ENCODE measurements around the gene JPT2. TPM values are rescaled to one million over a fixed set of nuclear protein-coding genes. Genes with fewer than 3 reads are reported as not detected.
A peak's percentile ranks its signal among the peaks of the same experiment; 100 is the strongest.

The JPT2 gene
- total RNA-seq, 4 donors from 2014 or later: 22.6 to 59.2 (median 35.0) TPM

DNA sequence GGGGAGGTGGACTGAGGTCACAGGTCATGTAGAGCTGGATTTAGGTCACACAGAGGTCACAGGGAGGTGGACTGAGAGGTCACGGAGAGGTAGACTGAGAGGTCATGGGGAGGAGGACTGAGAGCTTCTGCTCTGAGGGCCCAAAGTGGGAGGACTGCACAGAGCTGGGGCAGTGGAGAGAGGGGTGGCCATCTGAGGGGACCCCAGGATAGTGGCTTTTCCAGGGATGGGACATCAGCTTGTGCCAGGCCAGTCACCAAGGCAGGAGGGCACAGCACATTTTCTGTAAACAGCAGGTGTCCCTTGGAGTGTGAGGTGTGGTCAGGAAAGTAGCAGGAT lies 26.1 kb upstream of the JPT2 start:
- Histone ChIP-seq H3K27me3 (no peaks in the 10 kb centered on the region), H3K4me3 (no peak overlapping the region), H3K27ac (no peak overlapping the region), H3K4me1 (peaks cover 14% of the 10 kb centered on the region), H3K9me3 (no peaks in the 10 kb centered on the region), H3K36me3 (peaks cover 49% of the 10 kb centered on the region)
- 100% methylated on average over 1 of the region's 1 CpG for WGBS
- TF ChIP-seq, protein P1, sequence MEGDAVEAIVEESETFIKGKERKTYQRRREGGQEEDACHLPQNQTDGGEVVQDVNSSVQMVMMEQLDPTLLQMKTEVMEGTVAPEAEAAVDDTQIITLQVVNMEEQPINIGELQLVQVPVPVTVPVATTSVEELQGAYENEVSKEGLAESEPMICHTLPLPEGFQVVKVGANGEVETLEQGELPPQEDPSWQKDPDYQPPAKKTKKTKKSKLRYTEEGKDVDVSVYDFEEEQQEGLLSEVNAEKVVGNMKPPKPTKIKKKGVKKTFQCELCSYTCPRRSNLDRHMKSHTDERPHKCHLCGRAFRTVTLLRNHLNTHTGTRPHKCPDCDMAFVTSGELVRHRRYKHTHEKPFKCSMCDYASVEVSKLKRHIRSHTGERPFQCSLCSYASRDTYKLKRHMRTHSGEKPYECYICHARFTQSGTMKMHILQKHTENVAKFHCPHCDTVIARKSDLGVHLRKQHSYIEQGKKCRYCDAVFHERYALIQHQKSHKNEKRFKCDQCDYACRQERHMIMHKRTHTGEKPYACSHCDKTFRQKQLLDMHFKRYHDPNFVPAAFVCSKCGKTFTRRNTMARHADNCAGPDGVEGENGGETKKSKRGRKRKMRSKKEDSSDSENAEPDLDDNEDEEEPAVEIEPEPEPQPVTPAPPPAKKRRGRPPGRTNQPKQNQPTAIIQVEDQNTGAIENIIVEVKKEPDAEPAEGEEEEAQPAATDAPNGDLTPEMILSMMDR (IDR thresholded peaks at IDR 0.05): no peak
- TF ChIP-seq POLR2A (IDR thresholded peaks at IDR 0.05) (no peak), EP300 (IDR thresholded peaks at IDR 0.05) (no peak), POLR2AphosphoS5 (IDR thresholded peaks at IDR 0.05) (no peak)
- DNase-seq (ENCODE audit: low spot score in 2 of 2): no peak

DNA sequence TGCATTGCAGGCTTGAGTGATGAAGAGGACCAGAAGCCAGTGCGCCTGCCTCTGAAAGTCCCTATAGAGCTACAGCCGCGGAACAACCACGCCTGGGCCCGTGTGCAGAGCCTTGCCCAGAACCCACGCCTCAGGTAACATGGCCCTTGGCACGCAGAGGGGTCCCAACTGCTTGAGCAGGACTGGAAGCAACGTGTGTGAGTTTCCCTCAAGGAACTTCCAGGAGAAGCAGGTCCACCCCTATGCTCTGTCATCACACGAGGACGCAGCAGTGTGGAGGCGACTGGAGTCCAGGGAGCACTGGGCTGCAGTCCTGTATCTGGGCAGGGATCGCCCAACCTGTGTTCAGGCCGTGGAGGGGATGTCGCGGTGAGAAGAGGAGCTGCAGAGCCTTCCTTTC lies 25.1 kb upstream of the JPT2 start:
- TF ChIP-seq, protein P1 (IDR thresholded peaks at IDR 0.05): no peak
- TF ChIP-seq POLR2A (IDR thresholded peaks at IDR 0.05): no peak
- Histone ChIP-seq H3K27me3 (no peaks in the 10 kb centered on the region), H3K4me3 (no peak overlapping the region), H3K9me3 (no peaks in the 10 kb centered on the region), H3K27ac (no peak overlapping the region), H3K36me3 (peaks cover 59% of the 10 kb centered on the region), H3K4me1 (peaks cover 14% of the 10 kb centered on the region)
- 95% methylated on average over 15 of the region's 15 CpGs for WGBS
- DNase-seq (ENCODE audit: low spot score in 2 of 2): no peak

DNA sequence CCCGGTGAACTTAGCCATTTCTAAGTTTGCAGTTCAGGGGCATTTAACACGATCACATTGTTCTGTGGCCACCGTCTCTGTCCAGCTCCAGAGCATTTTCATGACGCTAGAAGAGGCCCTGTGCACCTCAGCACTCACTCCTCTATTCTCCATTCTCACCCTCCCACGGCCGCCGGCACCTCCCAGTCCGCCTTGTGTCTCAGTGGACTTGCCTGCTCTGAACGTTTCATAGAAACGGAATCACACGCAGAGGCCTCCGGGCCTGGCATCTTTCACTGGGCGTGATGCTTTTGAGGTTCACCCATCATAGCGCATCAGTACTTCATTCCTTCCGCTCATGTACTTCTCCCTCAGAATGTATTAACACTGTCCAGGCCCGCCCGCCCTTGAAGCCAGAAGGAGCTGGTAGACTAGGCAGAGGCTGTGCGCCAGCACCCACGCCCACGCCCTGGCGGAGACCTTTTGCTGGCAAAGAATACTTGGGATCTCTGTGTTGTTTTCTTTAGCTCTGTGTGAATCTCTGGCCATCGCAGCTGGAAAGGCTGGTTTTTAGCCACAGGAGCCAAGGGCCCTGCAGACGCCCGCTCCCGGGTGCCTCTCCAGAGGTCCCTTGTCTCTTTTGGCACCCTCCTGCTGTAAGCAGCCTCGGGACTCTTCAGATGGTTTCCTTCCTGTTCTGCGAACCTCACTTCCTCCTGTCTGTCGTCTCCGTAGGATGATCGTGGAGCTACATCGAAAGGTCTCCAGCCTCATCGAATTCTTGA lies 23.4 kb upstream of the JPT2 start:
- no peak for TF ChIP-seq POLR2A (IDR thresholded peaks at IDR 0.05)
- TF ChIP-seq POLR2AphosphoS5 (IDR thresholded peaks at IDR 0.05): peak in 1 of 3 donors; percentile 19
- TF ChIP-seq, protein P1 (IDR thresholded peaks at IDR 0.05): no peak
- TF ChIP-seq EP300 (IDR thresholded peaks at IDR 0.05): no peak
- no peak for DNase-seq (ENCODE audit: low spot score in 2 of 2)
- no peaks in the 10 kb centered on the region for H3K27me3 ChIP-seq

DNA sequence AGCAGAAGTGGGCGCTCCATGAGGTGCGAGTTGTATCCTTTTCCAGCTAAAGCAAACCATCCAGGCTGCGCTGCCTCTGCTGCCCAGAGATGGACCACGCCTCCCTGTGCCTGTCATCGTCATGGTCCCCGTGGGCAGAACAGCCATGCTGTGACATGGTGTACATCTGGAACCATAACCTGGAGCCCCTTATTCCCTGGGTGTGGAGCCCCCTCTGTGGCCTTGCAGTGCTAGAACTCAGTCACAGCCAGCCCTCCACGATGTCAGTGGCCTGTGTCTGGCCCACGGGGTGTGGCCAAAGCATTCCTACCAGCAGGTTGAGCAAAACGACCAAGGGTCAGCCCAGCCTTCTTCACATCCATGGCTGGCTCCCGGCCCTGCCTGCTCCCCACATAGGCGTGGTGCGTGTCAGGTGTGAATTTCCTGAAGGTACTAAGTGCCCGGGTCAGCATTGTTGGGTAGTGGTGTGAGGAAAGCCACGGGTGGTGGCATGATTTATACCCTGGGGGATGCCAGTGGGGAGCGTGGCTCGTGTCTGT lies 22.7 kb upstream of the JPT2 start:
- WGBS: 82% methylated on average over 8 of the region's 16 CpGs
- TF ChIP-seq POLR2AphosphoS5 (IDR thresholded peaks at IDR 0.05) (no peak), POLR2A (IDR thresholded peaks at IDR 0.05) (no peak)
- peaks cover 14% of the 10 kb centered on the region for H3K4me1 ChIP-seq
- no peak overlapping the region for H3K4me3 ChIP-seq
- H3K27me3 ChIP-seq: no peaks in the 10 kb centered on the region
- no peaks in the 10 kb centered on the region for H3K9me3 ChIP-seq
- H3K36me3 ChIP-seq: peaks cover 83% of the 10 kb centered on the region
- peak overlapping the region; percentile 14 for H3K27ac ChIP-seq
- DNase-seq (ENCODE audit: low spot score in 2 of 2): no peak

More for the DNA sequence above, 23.4 kb upstream of the JPT2 start:
- Histone ChIP-seq H3K4me3 (no peak overlapping the region), H3K9me3 (no peaks in the 10 kb centered on the region), H3K27ac (peak overlapping the region; percentile 14), H3K36me3 (peaks cover 76% of the 10 kb centered on the region), H3K4me1 (peaks cover 14% of the 10 kb centered on the region)
- 56% methylated on average over 28 of the region's 32 CpGs for WGBS

DNA sequence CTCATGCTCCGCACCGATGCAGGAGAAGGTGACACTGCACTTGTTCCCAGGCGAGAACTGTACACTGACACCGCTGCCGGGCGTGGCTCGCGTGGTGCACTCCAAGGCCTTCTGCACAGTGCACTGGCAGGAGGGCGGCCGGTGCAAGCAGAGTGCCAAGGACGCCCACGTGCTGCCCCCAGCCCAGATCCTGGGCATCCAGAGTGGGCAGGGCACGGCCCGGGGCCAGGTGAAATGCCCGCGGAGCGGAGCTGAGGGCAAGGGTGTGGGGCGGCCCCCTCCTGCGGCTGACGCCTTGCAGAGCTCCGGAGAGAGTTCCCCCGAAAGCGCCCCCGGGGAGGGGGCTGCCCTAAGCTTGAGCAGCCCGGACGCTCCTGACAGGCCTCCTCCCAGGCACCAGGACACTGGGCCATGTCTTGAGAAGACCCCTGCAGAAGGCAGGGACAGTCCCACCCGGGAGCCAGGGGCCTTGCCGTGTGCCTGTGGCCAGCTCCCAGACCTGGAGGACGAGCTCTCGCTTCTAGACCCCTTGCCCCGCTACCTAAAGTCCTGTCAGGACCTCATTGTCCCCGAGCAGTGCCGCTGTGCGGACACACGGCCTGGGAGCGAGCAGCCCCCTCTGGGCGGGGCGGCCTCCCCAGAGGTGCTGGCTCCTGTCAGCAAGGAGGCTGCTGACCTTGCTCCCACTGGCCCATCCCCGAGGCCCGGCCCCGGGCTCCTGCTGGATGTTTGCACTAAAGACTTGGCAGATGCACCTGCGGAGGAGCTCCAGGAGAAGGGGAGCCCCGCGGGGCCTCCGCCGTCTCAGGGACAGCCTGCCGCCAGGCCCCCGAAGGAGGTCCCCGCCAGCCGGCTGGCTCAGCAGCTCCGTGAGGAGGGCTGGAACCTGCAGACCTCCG lies 21.9 kb upstream of the JPT2 start:
- DNase-seq (ENCODE audit: low spot score in 2 of 2): no peak
- H3K27ac ChIP-seq: no peak overlapping the region
- 87% methylated on average over 20 of the region's 52 CpGs for whole genome bisulfite sequencing
- no peak for TF ChIP-seq POLR2AphosphoS5 (IDR thresholded peaks at IDR 0.05)
- TF ChIP-seq, protein P1 (IDR thresholded peaks at IDR 0.05): no peak
- no peak for TF ChIP-seq EP300 (IDR thresholded peaks at IDR 0.05)
- no peak for TF ChIP-seq POLR2A (IDR thresholded peaks at IDR 0.05)
- peaks cover 90% of the 10 kb centered on the region for H3K36me3 ChIP-seq
- no peak overlapping the region for H3K4me3 ChIP-seq
- no peaks in the 10 kb centered on the region for H3K27me3 ChIP-seq
- H3K4me1 ChIP-seq: peaks cover 14% of the 10 kb centered on the region
- H3K9me3 ChIP-seq: no peaks in the 10 kb centered on the region

Data from suprapubic skin (tissue), 4 donors.